Measurements from ENCODE around the gene PNPLA6.

DNA sequence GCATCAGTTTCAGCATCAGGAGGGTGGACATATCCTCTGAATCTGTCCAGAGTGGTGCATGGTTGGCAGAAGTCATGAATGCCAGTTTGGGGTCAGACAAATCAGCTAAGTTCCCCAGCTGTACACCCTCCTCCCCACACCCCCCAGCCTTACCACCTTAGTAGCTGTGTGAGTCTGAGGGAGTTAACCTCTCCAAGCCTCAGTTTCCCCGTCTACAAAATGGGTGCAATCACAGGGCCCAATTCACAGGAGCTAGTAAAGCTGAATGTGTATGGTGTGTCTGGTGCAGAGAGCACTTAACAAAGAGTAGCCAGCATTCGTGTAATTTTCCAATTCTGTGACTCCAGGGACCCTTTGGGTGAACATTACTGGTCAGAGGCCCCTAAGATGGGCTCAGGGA, 33.0 kb upstream of the PNPLA6 start:
- TF ChIP-seq EZH2phosphoT487 (IDR thresholded peaks at IDR 0.05; ENCODE audit: unreplicated experiment) (no peak), EZH2 (IDR thresholded peaks at IDR 0.05; ENCODE audit: low read depth, unreplicated experiment) (no peak), POLR2AphosphoS5 (IDR thresholded peaks at IDR 0.05; ENCODE audit: low read depth) (no peak), CREB1 (CRISPR knock-in tag; IDR thresholded peaks at IDR 0.05; ENCODE audit: low read depth) (no peak), REST (IDR thresholded peaks at IDR 0.05; ENCODE audit: unreplicated experiment) (no peak)
- TF ChIP-seq, protein P1, sequence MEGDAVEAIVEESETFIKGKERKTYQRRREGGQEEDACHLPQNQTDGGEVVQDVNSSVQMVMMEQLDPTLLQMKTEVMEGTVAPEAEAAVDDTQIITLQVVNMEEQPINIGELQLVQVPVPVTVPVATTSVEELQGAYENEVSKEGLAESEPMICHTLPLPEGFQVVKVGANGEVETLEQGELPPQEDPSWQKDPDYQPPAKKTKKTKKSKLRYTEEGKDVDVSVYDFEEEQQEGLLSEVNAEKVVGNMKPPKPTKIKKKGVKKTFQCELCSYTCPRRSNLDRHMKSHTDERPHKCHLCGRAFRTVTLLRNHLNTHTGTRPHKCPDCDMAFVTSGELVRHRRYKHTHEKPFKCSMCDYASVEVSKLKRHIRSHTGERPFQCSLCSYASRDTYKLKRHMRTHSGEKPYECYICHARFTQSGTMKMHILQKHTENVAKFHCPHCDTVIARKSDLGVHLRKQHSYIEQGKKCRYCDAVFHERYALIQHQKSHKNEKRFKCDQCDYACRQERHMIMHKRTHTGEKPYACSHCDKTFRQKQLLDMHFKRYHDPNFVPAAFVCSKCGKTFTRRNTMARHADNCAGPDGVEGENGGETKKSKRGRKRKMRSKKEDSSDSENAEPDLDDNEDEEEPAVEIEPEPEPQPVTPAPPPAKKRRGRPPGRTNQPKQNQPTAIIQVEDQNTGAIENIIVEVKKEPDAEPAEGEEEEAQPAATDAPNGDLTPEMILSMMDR (conservative IDR thresholded peaks at IDR 0.05; ENCODE audit: low read depth in 2 of 2) = no peak
